Measurements from ENCODE around the gene IL36A.

IL36A gene

GRCh38 chr2:113050921-113051895, 45.9 kb downstream of the IL36A start:
- no peak for DNase-seq (ENCODE audit: low read depth in 2 of 2)

GRCh38 chr2:113052396-113052917, 47.2 kb downstream of the IL36A start, which contains the start of gene IL36B:
Gene IL36B, minus strand, starts transcription at chr2:113052867.
- no peak for DNase-seq (ENCODE audit: low read depth in 2 of 2)

GRCh38 chr2:113053666-113054065, 48.4 kb downstream of the IL36A start:
- DNase-seq (ENCODE audit: low read depth in 2 of 2), result no peak

- no peak for DNase-seq (ENCODE audit: low read depth in 2 of 2)
Measured at GRCh38 chr2:113054066-113054465, 48.8 kb downstream of the IL36A start.

GRCh38 chr2:113056521-113056920, 51.3 kb downstream of the IL36A start:
- DNase-seq (ENCODE audit: low read depth in 2 of 2), result no peak

GRCh38 chr2:113057117-113057516, 51.9 kb downstream of the IL36A start:
- DNase-seq (ENCODE audit: low read depth in 2 of 2), result no peak
